ENCODE results near the gene CEP63. TPM values are rescaled to one million over a fixed set of nuclear protein-coding genes. Genes with fewer than 3 reads are reported as not detected.

Gene CEP63
- total and polyA plus RNA-seq, 2 experiments from 2014 or later = 15.8 to 237 TPM

- 97% methylated on average over 7 of the region's 7 CpGs for WGBS (ENCODE audit: low lambda C conversion rate, missing lambda C conversion rate)
- Histone ChIP-seq H3K27ac (no peak overlapping the region), H3K4me3 (no peak overlapping the region), H3K9me2 (replicated peaks; ENCODE audit: insufficient read depth) (no peaks in the 10 kb centered on the region), H3K4me1 (ENCODE audit: insufficient read depth) (no peaks in the 10 kb centered on the region), H3K27me3 (no peaks in the 10 kb centered on the region), H4K20me1 (ENCODE audit: insufficient read depth, poor library complexity, severe bottlenecking) (no peaks in the 10 kb centered on the region), H3K4me2 (no peak overlapping the region), H3K79me2 (peaks cover 29% of the 10 kb centered on the region), H2AFZ (no peak overlapping the region), H3K9me3 (ENCODE audit: low read depth) (peaks cover 19% of the 10 kb centered on the region), H3K36me3 (replicated peaks; ENCODE audit: insufficient read depth, low read depth) (no peaks in the 10 kb centered on the region)
- DNase-seq (ENCODE audit: low spot score) = no peak
- TF ChIP-seq CTCF (IDR thresholded peaks at IDR 0.05; ENCODE audit: poor library complexity) = no peak
- no peak for TF ChIP-seq EZH2 (IDR thresholded peaks at IDR 0.05; ENCODE audit: borderline replicate concordance)
- TF ChIP-seq EZH2phosphoT487 (IDR thresholded peaks at IDR 0.05; ENCODE audit: low read depth, severe bottlenecking, unreplicated experiment) = no peak
These were observed 41.8 kb downstream of the CEP63 start for GRCh38 chr3:134527538-134528186.

GRCh38 chr3:134533493-134533892 lies 47.6 kb downstream of the CEP63 start:
- H3K4me1 ChIP-seq (ENCODE audit: insufficient read depth) = no peaks in the 10 kb centered on the region
- no peak for DNase-seq (ENCODE audit: low spot score)
- H3K79me2 ChIP-seq = no peaks in the 10 kb centered on the region
- H3K27ac ChIP-seq = no peak overlapping the region
- TF ChIP-seq CTCF (IDR thresholded peaks at IDR 0.05; ENCODE audit: poor library complexity) (no peak), EZH2phosphoT487 (IDR thresholded peaks at IDR 0.05; ENCODE audit: low read depth, severe bottlenecking, unreplicated experiment) (no peak), EZH2 (IDR thresholded peaks at IDR 0.05; ENCODE audit: borderline replicate concordance) (no peak)
- no peak overlapping the region for H2AFZ ChIP-seq
- no peak overlapping the region for H3K4me3 ChIP-seq
- H3K9me3 ChIP-seq (ENCODE audit: low read depth) = no peaks in the 10 kb centered on the region
- no peak overlapping the region for H3K4me2 ChIP-seq
- no peaks in the 10 kb centered on the region for H3K27me3 ChIP-seq
- no peaks in the 10 kb centered on the region for H4K20me1 ChIP-seq (ENCODE audit: insufficient read depth, poor library complexity, severe bottlenecking)
- H3K36me3 ChIP-seq (replicated peaks; ENCODE audit: insufficient read depth, low read depth) = no peaks in the 10 kb centered on the region
- WGBS (ENCODE audit: low lambda C conversion rate, missing lambda C conversion rate) = 79% methylated on average over 1 of the region's 1 CpG
- H3K9me2 ChIP-seq (replicated peaks; ENCODE audit: insufficient read depth) = no peaks in the 10 kb centered on the region

GRCh38 chr3:134535186-134535970 lies 49.5 kb downstream of the CEP63 start:
- no peak overlapping the region for H3K27ac ChIP-seq
- 92% methylated on average over 4 of the region's 4 CpGs for WGBS (ENCODE audit: low lambda C conversion rate, missing lambda C conversion rate)
- no peaks in the 10 kb centered on the region for H3K4me1 ChIP-seq (ENCODE audit: insufficient read depth)
- H4K20me1 ChIP-seq (ENCODE audit: insufficient read depth, poor library complexity, severe bottlenecking) = no peaks in the 10 kb centered on the region
- no peak overlapping the region for H3K4me2 ChIP-seq
- no peak overlapping the region for H3K4me3 ChIP-seq
- H2AFZ ChIP-seq = no peak overlapping the region
- no peaks in the 10 kb centered on the region for H3K79me2 ChIP-seq
- no peak for DNase-seq (ENCODE audit: low spot score)
- H3K27me3 ChIP-seq = no peaks in the 10 kb centered on the region
- no peak for TF ChIP-seq CTCF (IDR thresholded peaks at IDR 0.05; ENCODE audit: poor library complexity)
- no peak for TF ChIP-seq EZH2 (IDR thresholded peaks at IDR 0.05; ENCODE audit: borderline replicate concordance)
- no peak for TF ChIP-seq EZH2phosphoT487 (IDR thresholded peaks at IDR 0.05; ENCODE audit: low read depth, severe bottlenecking, unreplicated experiment)
- H3K36me3 ChIP-seq (replicated peaks; ENCODE audit: insufficient read depth, low read depth) = no peaks in the 10 kb centered on the region
- no peaks in the 10 kb centered on the region for H3K9me2 ChIP-seq (replicated peaks; ENCODE audit: insufficient read depth)
- no peaks in the 10 kb centered on the region for H3K9me3 ChIP-seq (ENCODE audit: low read depth)

Data from hepatocyte (in vitro differentiated cells).